PC-9 (cell line): ENCODE results near the gene SKA1. TPM values are rescaled to one million over a fixed set of nuclear protein-coding genes. Genes with fewer than 3 reads are reported as not detected.
"Not testable (repeated sequence)": the region's sequence is repeated elsewhere in the genome, so short reads cannot be mapped to it uniquely, and the experiment has no call there.

Source experiments
- BruUV-seq: library from RNA; stranded (reverse); fragments of 400-500 nt; replicated peaks from 2 replicates; lab custom pipeline; 2021; lab: Mats Ljungman, UMichigan
- CTCF ChIA-PET: fragments of 300-600 bp; sonication (Branson Sonifier 250); formaldehyde crosslinking; loops from one replicate; lab custom pipeline; 2022; ENCODE audit warnings: antibody characterized with exemption; lab: Charles Lee
- POLR2A ChIA-PET: fragments of 300-600 bp; sonication (Branson Sonifier 250); formaldehyde crosslinking; loops from one replicate; lab custom pipeline; 2022; ENCODE audit warnings: antibody characterized with exemption; ENCODE audit not compliant: unreplicated experiment; lab: Charles Lee
- DNase-seq, 2 experiments: peaks; one replicate each; pipeline versions ENCODE4 v3.0.0 to v3.0.0-alpha.2; 2015 to 2022; ENCODE audit warnings: mixed read lengths in 1 of 2
- H2AFZ ChIP-seq: fragments of 200-600 bp; sonication (generic); 2 replicates; pipeline ENCODE4 v1.8.1; 2017; ENCODE audit warnings: antibody characterized with exemption
- H3F3A ChIP-seq: fragments of 200-600 bp; sonication (generic); 2 replicates; pipeline ENCODE4 v1.8.1; 2017; ENCODE audit warnings: antibody characterized with exemption, mild to moderate bottlenecking, low read depth; ENCODE audit not compliant: insufficient read depth
- H3K27ac ChIP-seq: fragments of 200-600 bp; sonication (generic); 2 replicates; pipeline ENCODE4 v1.6.1; 2016; ENCODE audit warnings: mixed run types
- H3K27me3 ChIP-seq: fragments of 200-600 bp; sonication (generic); 2 replicates; pipeline ENCODE4 v1.6.1; 2016; ENCODE audit warnings: low read depth, mixed run types; ENCODE audit not compliant: insufficient read depth
- H3K36me3 ChIP-seq: fragments of 200-600 bp; sonication (generic); 2 replicates; pipeline ENCODE4 v1.6.1; 2016; ENCODE audit warnings: low read depth, mixed run types
- H3K4me1 ChIP-seq: fragments of 200-600 bp; sonication (generic); replicated peaks from 2 replicates; pipeline ENCODE4 v1.6.1; 2016; ENCODE audit warnings: mixed run types; ENCODE audit not compliant: insufficient read depth
- H3K4me2 ChIP-seq: fragments of 200-600 bp; sonication (generic); 2 replicates; pipeline ENCODE4 v1.6.1; 2017; ENCODE audit warnings: mixed run types
- H3K4me3 ChIP-seq: fragments of 200-600 bp; sonication (generic); 2 replicates; pipeline ENCODE4 v1.6.1; 2016; ENCODE audit warnings: mixed run types
- H3K79me2 ChIP-seq: fragments of 200-600 bp; sonication (generic); 2 replicates; pipeline ENCODE4 v1.6.1; 2017; ENCODE audit warnings: low read depth, mixed run types
- H3K9me2 ChIP-seq: fragments of 200-600 bp; sonication (generic); 2 replicates; pipeline ENCODE4 v1.8.1; 2017; ENCODE audit warnings: mild to moderate bottlenecking; ENCODE audit not compliant: insufficient read depth
- H3K9me3 ChIP-seq: fragments of 200-600 bp; sonication (generic); 2 replicates; pipeline ENCODE4 v1.8.1; 2016; ENCODE audit warnings: low read depth; ENCODE audit not compliant: insufficient read depth
- H4K20me1 ChIP-seq: fragments of 200-600 bp; sonication (generic); 2 replicates; pipeline ENCODE4 v1.8.1; 2017; ENCODE audit not compliant: insufficient read depth
- CTCF ChIP-seq: fragments of 200-600 bp; sonication (generic); conservative IDR thresholded peaks from 2 replicates; pipeline ENCODE4 v1.6.1; 2017; ENCODE audit warnings: mixed run types, antibody characterized with exemption, mild to moderate bottlenecking, moderate library complexity
- EZH2 ChIP-seq: fragments of 200-600 bp; sonication (generic); IDR thresholded peaks from 2 replicates; pipeline ENCODE4 v1.8.0; 2017; ENCODE audit warnings: antibody characterized with exemption, low read depth
- intact Hi-C: fragments of 100-400 bp; cut with micrococcal nuclease; formaldehyde crosslinking; loops from one replicate; pipeline ENCODE4 v1.10.0; 2022; ENCODE audit not compliant: unreplicated experiment
- total RNA-seq: library from RNA; stranded (reverse); gene quantifications from 2 replicates; pipeline ENCODE4 v1.2.3, GENCODE V29; 2021

Gene SKA1
- total RNA-seq, 1 experiment from 2014 or later = 18.3 TPM

DNA sequence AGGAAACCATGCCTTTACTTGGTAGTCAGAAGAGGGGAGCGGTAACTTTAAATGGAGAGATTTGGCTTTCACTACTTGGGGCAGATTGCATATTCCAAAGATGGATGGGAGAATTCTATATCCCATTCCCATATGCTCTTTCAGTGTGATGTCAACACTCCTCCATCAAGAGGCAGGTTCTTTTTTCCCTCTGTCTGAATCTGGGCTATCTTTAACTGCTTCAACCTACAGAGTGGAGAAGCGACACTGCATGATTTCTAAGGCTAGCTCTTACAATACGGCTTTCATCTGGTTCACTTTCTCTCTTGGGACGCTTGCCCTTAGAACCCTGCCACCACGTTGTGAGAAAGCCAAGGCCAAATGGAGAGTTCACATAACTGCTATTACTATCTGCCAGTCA, 34.4 kb downstream of the SKA1 start:
- H3K27me3 ChIP-seq = peaks cover 3% of the 10 kb centered on the region; the same call in 1 of the 2 replicates
- H3F3A ChIP-seq = no peaks in the 10 kb centered on the region
- H2AFZ ChIP-seq = no peak overlapping the region
- H3K4me2 ChIP-seq = no peak overlapping the region
- no peaks in the 10 kb centered on the region for H3K79me2 ChIP-seq
- H3K4me1 ChIP-seq = no peaks in the 10 kb centered on the region
- intact Hi-C loops = no loop called here
- no peak overlapping the region for H3K27ac ChIP-seq
- no peak overlapping the region for H3K4me3 ChIP-seq
- no peaks in the 10 kb centered on the region for H3K9me3 ChIP-seq
- ChIA-PET CTCF (no interaction called here), POLR2A (no interaction called here)
- TF ChIP-seq EZH2 (no peak), CTCF (no peak)
- no peaks in the 10 kb centered on the region for H3K36me3 ChIP-seq
- BruUV-seq = no TSS peak
- H4K20me1 ChIP-seq = no peaks in the 10 kb centered on the region
- no peaks in the 10 kb centered on the region for H3K9me2 ChIP-seq
- no peak for DNase-seq

DNA sequence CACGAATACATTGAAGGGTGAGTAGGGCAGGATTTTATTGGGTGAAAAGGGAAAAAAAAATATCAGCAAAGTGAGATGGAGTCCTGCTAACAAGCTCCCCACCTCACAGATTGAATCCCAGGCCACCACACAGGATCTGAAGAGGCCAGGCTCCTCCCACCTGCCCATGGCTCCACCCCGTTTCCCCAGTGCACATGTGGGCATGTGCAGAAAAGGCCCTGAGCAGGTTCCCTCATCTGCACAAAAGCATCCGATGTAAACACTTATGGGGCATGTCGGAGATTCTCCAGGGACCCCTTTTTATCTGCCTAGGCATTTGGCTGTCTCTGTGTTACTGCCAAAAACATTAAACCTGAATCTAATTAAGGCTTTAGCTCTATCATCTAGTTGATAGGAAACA, 35.2 kb downstream of the SKA1 start:
- Histone ChIP-seq H3K27me3 (no peaks in the 10 kb centered on the region; the same call in 1 of the 2 replicates), H3K4me1 (no peaks in the 10 kb centered on the region), H3K9me3 (no peaks in the 10 kb centered on the region), H3K4me2 (no peak overlapping the region), H3F3A (no peaks in the 10 kb centered on the region), H4K20me1 (no peaks in the 10 kb centered on the region), H3K27ac (no peak overlapping the region), H3K36me3 (no peaks in the 10 kb centered on the region), H3K9me2 (no peaks in the 10 kb centered on the region), H3K4me3 (no peak overlapping the region), H3K79me2 (no peaks in the 10 kb centered on the region), H2AFZ (no peak overlapping the region)
- TF ChIP-seq EZH2 (no peak), CTCF (no peak)
- no peak for DNase-seq
- intact Hi-C loops = no loop called here
- ChIA-PET POLR2A (no interaction called here), CTCF (interaction anchor here (0.6 kb wide), 1 partner anchor 492 kb away, joined by 3 read pairs; no protein-coding TSS in a partner anchor)
- BruUV-seq = no TSS peak

GRCh38 chr18:50410894-50411293, 36.0 kb downstream of the SKA1 start:
- H3K4me2 ChIP-seq = no peak overlapping the region
- no peak overlapping the region for H2AFZ ChIP-seq
- no peaks in the 10 kb centered on the region for H3K9me2 ChIP-seq
- H3K9me3 ChIP-seq = no peaks in the 10 kb centered on the region
- POLR2A ChIA-PET = interaction anchor here (0.7 kb wide), 1 partner anchor 1868 kb away, joined by 7 read pairs; no protein-coding TSS in a partner anchor
- H3K27me3 ChIP-seq = no peaks in the 10 kb centered on the region
- no peak for DNase-seq
- no TSS peak for BruUV-seq
- CTCF ChIA-PET = interaction anchor here (0.6 kb wide), 2 partner anchors 493 to 758 kb away, joined by 3 read pairs; no protein-coding TSS in a partner anchor
- TF ChIP-seq EZH2 (no peak), CTCF (no peak)
- H3K36me3 ChIP-seq = no peaks in the 10 kb centered on the region
- no peaks in the 10 kb centered on the region for H3F3A ChIP-seq
- H3K4me3 ChIP-seq = no peak overlapping the region
- H3K27ac ChIP-seq = no peak overlapping the region
- H3K4me1 ChIP-seq = no peaks in the 10 kb centered on the region
- H4K20me1 ChIP-seq = no peaks in the 10 kb centered on the region
- intact Hi-C loops = no loop called here
- H3K79me2 ChIP-seq = no peaks in the 10 kb centered on the region

DNA sequence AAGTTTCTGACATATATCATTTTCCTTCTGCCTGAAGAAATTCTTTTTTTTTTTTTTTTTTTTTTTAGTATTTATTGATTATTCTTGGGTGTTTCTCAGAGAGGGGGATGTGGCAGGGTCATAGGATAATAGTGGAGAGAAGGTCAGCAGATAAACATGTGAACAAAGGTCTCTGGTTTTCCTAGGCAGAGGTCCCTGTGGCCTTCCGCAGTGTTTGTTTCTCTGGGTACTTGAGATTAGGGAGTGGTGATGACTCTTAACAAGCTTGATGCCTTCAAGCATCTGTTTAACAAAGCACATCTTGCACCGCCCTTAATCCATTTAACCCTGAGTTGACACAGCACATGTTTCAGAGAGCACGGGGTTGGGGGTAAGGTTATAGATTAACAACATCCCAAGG, 42.0 kb downstream of the SKA1 start:
- H3F3A ChIP-seq, H3K79me2 ChIP-seq, H3K4me2 ChIP-seq, H3K4me1 ChIP-seq, H3K27me3 ChIP-seq, H3K9me3 ChIP-seq, DNase-seq, H2AFZ ChIP-seq, H3K36me3 ChIP-seq, CTCF ChIA-PET, POLR2A ChIA-PET, BruUV-seq, H4K20me1 ChIP-seq, intact Hi-C loops, H3K4me3 ChIP-seq, H3K9me2 ChIP-seq, H3K27ac ChIP-seq: not testable (repeated sequence)

DNA sequence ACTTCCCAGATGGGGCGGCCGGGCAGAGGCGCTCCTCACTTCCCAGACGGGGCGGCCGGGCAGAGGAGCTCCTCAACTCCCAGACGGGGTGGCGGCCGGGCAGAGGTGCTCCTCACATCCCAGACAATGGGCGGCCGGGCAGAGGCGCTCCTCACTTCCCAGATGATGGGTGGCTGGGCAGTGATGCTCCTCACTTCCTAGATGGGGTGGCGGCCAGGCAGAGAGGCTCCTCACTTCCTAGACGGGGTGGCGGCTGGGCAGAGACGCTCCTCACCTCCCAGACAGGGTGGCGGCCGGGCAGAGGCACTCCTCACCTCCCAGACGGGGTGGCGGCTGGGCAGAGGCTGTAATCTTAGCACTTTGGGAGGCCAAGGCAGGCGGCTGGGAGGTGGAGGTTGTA, 42.9 kb downstream of the SKA1 start:
- DNase-seq, H3K9me3 ChIP-seq, H3K27ac ChIP-seq, H3K36me3 ChIP-seq, intact Hi-C loops, CTCF ChIA-PET, H3K4me3 ChIP-seq, H3K9me2 ChIP-seq, BruUV-seq, POLR2A ChIA-PET, H2AFZ ChIP-seq, H3K4me1 ChIP-seq, H4K20me1 ChIP-seq, H3K79me2 ChIP-seq, H3F3A ChIP-seq, H3K27me3 ChIP-seq, H3K4me2 ChIP-seq: not testable (repeated sequence)
